ENCODE measurements around the gene DHRS12.

Gene DHRS12

DNA sequence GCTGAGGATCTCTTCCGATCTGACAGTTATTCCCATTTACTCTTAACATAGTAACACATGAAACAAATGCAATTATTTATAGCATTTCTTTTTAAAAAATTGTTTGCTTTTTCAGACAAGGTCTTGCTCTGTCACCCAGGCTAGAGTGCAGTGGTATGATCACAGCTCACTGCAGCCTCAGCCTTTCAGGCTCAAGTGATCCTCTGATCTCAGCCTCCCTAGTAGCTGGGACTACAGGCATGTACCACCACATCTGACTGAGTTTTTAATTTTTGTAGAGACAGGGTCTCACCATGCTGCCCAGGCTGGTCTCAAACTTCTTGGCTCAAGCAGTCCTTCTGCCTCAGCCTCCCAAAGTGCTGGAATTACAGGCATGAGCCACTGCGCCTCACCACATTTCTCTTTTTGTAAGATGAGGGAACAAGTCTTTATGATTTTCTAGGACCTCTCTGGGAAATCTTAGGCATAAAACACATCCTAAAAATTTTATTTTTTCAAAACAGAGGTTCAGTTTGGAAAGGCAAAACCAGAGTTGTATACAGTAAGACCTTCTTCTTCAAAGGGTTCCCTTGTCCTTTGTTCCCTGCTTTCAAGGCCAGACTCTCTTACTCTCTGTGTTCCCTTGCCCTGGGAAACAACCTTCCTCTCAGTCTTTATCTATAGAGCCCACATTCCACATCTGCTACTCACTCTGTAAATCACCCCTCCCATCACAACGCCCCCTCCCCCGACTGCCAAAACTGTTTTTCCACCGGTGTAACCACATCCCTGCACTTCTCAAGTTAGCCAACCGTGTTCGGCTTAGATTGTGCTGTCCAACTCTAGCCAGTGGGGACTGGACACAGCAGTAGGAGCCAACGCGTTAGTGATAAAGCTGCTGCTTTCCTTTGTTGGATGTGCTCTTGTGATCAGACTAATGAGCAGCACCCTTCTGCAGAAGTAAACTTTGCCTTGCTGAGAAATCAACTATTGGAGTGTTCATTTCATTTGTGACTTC is 56.2 kb downstream of the DHRS12 start:
- no peak for DNase-seq

DNA sequence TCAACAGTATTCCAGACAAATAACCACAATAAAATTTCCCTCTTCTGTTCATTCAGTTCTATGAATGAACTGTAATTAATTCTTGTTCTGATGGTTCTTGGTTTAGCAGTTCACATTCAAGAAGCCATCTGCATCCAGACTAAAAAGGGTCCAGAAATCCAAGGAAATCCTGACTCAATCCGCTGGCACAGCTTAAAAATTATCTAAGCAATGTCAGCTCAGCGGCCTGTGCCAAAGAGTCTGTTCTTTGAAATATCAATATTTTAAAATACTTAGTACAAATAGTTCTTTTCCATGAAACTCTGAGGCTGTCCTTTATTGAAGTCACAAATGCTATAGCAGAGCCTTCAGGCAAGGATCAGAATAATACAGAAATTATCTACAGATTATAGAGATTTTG is 57.2 kb downstream of the DHRS12 start:
- no peak for DNase-seq

DNA sequence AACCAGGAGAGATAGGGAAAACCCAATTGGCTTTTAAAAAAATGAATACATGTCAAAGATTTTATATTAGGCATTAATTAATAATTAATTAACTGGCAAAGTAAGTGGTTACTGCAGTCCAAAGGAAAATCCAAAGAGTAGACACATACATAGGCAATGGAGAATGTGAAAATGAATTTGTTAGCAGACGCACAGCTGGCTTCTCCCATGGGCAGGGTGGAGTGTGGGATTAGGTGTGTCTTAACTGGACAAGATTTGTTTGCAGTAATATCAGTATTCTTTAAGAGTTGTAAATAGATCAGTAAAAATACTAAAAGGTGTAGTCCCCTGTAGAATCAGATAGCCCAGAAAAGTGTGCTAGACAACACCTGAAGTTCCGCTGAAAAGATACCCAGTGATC is 58.7 kb downstream of the DHRS12 start:
- DNase-seq: no peak

DNA sequence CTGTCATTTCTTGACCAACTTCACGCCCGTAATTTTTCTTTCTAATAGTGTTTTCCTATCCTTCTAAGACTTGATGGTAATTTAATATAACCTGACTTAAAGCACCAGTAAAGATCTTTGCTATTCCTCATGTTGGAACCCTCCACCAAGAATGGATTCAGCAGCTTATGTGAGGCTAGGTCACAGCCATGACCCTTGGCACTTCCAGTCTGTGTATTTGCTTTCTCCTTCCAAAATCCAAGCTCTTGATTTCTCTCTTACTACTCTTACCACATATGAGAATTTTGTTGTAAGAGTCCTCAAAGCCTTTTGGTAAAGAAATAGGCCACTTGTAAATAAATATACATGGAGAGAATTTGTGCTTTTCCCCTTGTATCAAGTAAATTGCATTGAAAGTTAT is 61.4 kb downstream of the DHRS12 start:
- DNase-seq: no peak

GRCh38 chr13:51742031-51742430 is 61.9 kb downstream of the DHRS12 start:
- no peak for DNase-seq

- no peak for DNase-seq
Measured at GRCh38 chr13:51740698-51741097, 63.3 kb downstream of the DHRS12 start.

GRCh38 chr13:51739027-51739764 is 64.8 kb downstream of the DHRS12 start:
- DNase-seq: no peak

- no peak for DNase-seq
Measured at GRCh38 chr13:51738226-51738905, 65.6 kb downstream of the DHRS12 start.

DNA sequence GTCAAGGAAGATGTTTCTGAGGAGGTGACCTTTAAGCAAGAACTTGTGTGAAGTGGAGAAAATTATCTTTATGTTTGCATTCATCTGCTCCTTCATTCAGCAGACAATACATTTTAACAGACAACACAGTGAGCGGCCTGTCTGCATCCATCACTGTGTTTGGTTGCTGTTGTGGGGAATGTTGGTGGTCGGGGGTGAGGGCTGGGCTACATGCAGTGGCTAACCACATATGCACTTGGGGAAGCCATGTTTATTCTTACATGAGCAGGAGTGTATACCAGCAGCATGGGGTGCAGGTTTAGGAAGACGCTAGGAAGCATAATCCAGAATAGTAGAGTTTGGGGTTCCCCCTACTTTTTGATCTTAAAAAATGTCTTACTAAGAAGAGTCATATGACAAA is 66.4 kb downstream of the DHRS12 start:
- DNase-seq: no peak

DNA sequence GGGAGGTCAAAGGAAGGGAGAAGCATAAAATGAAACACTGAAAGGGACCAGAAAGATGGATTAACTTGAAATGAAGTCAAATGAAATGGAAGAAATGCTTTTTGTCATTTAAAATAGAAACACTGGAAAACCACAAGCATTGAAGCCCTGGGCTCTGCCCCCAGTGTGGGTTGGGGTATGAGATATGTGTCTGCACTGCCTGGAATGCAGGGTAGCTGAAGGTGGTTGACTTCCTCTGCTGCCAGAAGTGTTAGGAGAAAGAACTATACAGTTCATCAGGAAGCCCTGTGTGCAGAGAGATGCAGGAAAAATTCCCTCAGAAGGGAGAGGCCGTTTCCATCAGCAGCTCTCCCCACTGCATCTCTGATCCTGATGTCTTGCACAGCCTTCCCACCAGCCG is 69.2 kb downstream of the DHRS12 start:
- DNase-seq: no peak

DNA sequence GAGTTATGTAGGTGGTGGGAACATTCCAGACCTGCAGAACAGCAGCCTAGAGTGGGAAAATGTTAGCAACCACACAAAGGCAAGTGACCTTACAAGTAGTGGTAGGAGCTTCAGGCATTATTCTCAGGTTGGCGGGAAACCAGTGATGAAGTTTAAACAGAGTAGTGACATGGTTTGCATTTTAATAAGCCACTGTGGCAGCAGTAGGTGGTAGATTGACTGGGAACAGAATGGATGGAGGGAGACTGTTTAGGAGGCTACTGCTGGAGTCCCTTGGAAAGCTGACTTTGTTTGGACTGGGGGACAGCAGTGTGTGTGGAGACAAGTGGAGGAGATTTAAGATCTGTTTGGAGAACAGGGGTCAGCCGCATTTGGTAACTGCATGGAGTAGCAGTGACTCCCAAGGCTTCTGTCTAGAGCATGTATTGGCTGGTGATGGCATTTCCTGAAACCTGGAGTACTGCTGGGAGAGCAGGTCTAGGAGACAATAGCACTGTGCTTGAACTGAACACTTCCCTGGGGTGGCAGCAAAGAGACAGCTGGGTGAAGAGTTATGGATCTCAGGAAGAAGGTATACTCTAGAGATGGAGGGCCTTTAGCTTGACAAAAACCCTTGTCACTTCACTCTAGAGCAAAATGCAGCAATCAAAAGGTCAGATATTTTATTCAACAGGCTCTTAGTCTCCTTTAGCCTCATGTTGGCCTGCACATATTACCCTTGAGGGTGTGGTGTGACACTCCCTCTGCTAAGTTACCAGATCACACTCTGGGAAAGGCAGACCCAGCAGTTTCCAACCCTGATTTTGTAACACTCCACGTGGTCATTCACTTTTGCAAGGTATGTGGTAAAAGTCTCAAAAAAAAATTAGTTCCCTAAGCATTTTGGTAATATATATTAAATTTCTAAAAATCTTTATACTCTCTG is 70.3 kb downstream of the DHRS12 start:
- DNase-seq: no peak

- no peak for DNase-seq
Measured at GRCh38 chr13:51731759-51732158, 72.2 kb downstream of the DHRS12 start.

DNA sequence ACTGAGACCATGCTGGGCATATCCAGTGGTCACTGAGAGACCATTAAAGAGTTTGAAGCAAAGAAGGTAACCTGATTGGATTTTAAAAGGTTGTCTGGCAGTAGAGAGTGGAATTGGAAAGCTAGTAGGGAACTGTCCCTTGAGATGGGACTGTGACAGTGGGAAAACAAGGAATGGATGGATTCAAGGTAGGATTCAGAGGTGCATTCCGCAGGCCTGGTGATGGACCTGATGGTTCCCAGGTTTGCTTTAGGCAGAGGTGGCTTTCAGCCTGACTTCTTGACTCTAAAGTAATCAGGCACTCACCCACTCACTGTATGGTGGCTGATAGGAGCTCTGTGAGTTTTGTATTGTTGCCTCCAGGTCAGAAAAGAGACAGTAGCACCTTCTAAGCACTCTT is 73.0 kb downstream of the DHRS12 start:
- DNase-seq: no peak

DNA sequence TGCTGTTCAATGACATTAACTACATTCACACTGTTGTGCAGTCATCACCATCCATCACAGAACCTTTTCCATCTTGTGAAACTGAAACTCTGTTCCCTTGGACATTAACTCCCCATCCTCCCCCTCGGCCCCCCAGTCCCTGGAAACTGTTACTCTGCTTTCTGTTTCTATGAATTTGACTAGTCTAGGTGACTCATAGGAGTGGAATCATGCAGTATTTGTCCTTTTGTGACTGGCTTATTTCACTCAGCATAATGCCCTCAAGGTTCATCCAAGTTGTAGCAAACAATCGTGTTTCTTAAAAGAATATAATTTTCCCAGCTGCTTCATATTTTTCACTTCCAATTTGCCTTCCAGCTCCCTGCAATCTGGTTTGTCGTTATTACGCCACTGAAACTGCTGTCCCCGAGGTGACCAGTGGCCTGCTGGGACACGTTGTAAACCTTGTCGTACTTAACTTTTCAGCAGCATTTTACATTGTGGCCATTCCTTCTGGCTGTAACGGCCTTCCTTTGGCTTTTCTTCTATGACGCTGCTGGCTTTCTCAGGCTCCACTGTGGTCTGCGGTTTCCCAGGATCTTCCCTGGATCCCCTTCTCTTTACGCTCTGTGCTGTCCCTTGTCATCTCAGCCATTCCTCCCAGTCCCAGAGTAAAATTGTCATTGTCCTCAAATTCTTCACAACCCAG is 74.0 kb downstream of the DHRS12 start:
- DNase-seq: no peak

DNA sequence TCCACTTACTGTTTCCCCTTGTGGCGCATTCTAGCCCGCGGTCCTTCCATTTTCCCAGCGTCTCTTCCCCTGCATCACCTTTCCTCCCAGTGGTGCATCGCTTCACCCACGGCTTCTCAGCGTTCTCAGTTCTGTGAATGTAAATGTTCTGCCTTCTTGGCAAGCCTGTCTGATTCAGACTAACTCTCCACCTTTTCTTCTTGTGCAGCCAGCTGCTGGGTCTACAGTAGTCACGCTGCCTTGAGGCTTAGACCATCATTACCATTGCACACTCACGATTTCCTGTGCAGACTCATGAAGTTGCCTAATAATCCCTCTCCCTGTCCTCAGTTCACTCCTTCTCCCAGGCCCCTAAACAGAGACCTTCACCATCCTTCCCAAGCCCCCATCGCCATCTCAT is 75.0 kb downstream of the DHRS12 start:
- no peak for DNase-seq

GRCh38 chr13:51728275-51728673 is 75.7 kb downstream of the DHRS12 start:
- no peak for DNase-seq

- no peak for DNase-seq
Measured at GRCh38 chr13:51727634-51728274, 76.2 kb downstream of the DHRS12 start.

DNA sequence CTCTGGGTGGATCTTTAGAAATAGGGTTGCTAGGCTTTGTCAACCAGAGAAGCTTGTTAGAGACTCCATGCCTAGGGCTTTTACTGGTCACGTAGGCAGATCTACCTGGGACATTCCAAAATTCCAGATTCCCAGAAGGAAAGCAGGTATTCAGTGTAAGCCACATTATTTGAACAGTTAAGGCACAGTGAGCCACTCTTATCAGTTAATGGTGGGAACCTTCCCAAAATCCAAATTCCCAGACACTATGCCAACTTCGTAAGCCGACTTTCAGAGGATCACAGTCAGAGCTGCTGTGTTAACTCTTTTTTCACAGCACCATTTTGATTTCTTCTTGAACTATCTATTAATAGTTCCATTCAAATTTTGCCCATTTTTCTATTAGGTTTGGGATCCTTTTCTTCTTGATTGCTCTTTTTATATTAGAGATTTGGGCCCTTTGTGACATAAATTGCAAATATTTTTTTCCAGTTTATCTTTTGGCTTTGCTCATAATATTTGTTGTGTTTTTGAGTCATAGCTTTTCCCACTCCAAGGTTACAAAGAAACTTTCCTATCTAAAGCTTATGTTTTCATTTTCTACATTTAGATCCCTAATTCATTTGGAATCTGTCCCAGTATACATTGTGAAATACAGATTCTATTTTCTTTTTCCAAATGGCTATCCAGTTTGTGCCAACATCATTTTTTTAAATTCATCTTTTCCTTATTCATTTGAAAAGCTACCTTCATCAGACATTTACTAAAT is 77.3 kb downstream of the DHRS12 start:
- DNase-seq: no peak

GRCh38 chr13:51724721-51725120 is 79.2 kb downstream of the DHRS12 start:
- no peak for DNase-seq

GRCh38 chr13:51723529-51723928 is 80.4 kb downstream of the DHRS12 start:
- no peak for DNase-seq

Data from activated gamma-delta T cell treated with Interleukin-2 at 50 U/mL for 16 hours (primary cell).